SJSA1 (cell line): Measurements from ENCODE around the gene P4HTM. TPM values are rescaled to one million over a fixed set of nuclear protein-coding genes. Genes with fewer than 3 reads are reported as not detected.
A peak's percentile ranks its signal among the peaks of the same experiment; 100 is the strongest.

Experiments used
- DNase-seq, 2 experiments: peaks; one replicate each; pipeline ENCODE4 v3.0.0-alpha.2; 2015 to 2020; ENCODE audit warnings: low spot score in 2 of 2, low read depth in 1 of 2
- H3K27ac ChIP-seq: fragments of 250-450 bp; sonication (Bioruptor Pico); 2 replicates; pipeline ENCODE4 v1.5.1; 2020; ENCODE audit warnings: mild to moderate bottlenecking, moderate library complexity
- H3K27me3 ChIP-seq: fragments of 250-450 bp; sonication (Bioruptor Pico); replicated peaks from 2 replicates; pipeline ENCODE4 v1.5.1; 2020; ENCODE audit warnings: mild to moderate bottlenecking, moderate library complexity
- H3K36me3 ChIP-seq: fragments of 250-450 bp; sonication (Bioruptor Pico); 2 replicates; pipeline ENCODE4 v1.5.1; 2020; ENCODE audit warnings: mild to moderate bottlenecking
- H3K4me1 ChIP-seq: fragments of 250-450 bp; sonication (Bioruptor Pico); replicated peaks from 2 replicates; pipeline ENCODE4 v1.6.1; 2021; ENCODE audit warnings: mild to moderate bottlenecking
- H3K4me3 ChIP-seq: fragments of 250-450 bp; sonication (Bioruptor Pico); 2 replicates; pipeline ENCODE4 v1.5.1; 2020; ENCODE audit warnings: mild to moderate bottlenecking
- H3K9me3 ChIP-seq: fragments of 250-450 bp; sonication (Bioruptor Pico); replicated peaks from 2 replicates; pipeline ENCODE4 v1.5.1; 2020; ENCODE audit warnings: mild to moderate bottlenecking
- total RNA-seq: library from RNA; depleted of rRNA; stranded (reverse); fragments of >200 nt; shearing (Covaris generic); gene quantifications from 2 replicates; pipeline ENCODE4 v1.2.3, GENCODE V29; 2014

The P4HTM gene
- total RNA-seq, 1 experiment from 2014 or later, result 25.5 TPM

GRCh38 chr3:48993834-48994233 lies 3.8 kb downstream of the P4HTM start:
- Histone ChIP-seq H3K27ac (no peak overlapping the region), H3K4me1 (peaks cover 28% of the 10 kb centered on the region), H3K27me3 (no peaks in the 10 kb centered on the region), H3K4me3 (no peak overlapping the region), H3K36me3 (peaks cover 14% of the 10 kb centered on the region; the same call in 1 of the 2 replicates), H3K9me3 (no peaks in the 10 kb centered on the region)
- no peak for DNase-seq

GRCh38 chr3:48996640-48997039 lies 6.6 kb downstream of the P4HTM start:
- H3K4me1 ChIP-seq, result peaks cover 3% of the 10 kb centered on the region
- no peak overlapping the region for H3K27ac ChIP-seq
- H3K4me3 ChIP-seq, result no peak overlapping the region
- H3K36me3 ChIP-seq, result peaks cover 9% of the 10 kb centered on the region; the same call in 1 of the 2 replicates
- no peaks in the 10 kb centered on the region for H3K9me3 ChIP-seq
- no peaks in the 10 kb centered on the region for H3K27me3 ChIP-seq
- DNase-seq, result no peak

GRCh38 chr3:48997102-48997635 lies 7.1 kb downstream of the P4HTM start:
- Histone ChIP-seq H3K27ac (no peak overlapping the region), H3K9me3 (no peaks in the 10 kb centered on the region), H3K36me3 (peaks cover 9% of the 10 kb centered on the region; the same call in 1 of the 2 replicates), H3K27me3 (no peaks in the 10 kb centered on the region), H3K4me3 (no peak overlapping the region), H3K4me1 (no peaks in the 10 kb centered on the region)
- no peak for DNase-seq

GRCh38 chr3:48997714-48998637 lies 7.9 kb downstream of the P4HTM start:
- H3K4me3 ChIP-seq, result no peak overlapping the region
- H3K27ac ChIP-seq, result no peak overlapping the region
- peaks cover 9% of the 10 kb centered on the region; the same call in 1 of the 2 replicates for H3K36me3 ChIP-seq
- no peaks in the 10 kb centered on the region for H3K9me3 ChIP-seq
- DNase-seq, result no peak
- no peaks in the 10 kb centered on the region for H3K4me1 ChIP-seq
- no peaks in the 10 kb centered on the region for H3K27me3 ChIP-seq

GRCh38 chr3:48999085-48999858 lies 9.2 kb downstream of the P4HTM start:
- Histone ChIP-seq H3K27me3 (no peaks in the 10 kb centered on the region), H3K4me1 (no peaks in the 10 kb centered on the region), H3K36me3 (peaks cover 8% of the 10 kb centered on the region; the same call in 1 of the 2 replicates), H3K9me3 (no peaks in the 10 kb centered on the region), H3K27ac (no peak overlapping the region), H3K4me3 (no peak overlapping the region)
- DNase-seq, result no peak

- Histone ChIP-seq H3K9me3 (no peaks in the 10 kb centered on the region), H3K4me1 (peaks cover under 1% of the 10 kb centered on the region), H3K36me3 (peaks cover 3% of the 10 kb centered on the region; the same call in 1 of the 2 replicates), H3K4me3 (no peak overlapping the region), H3K27me3 (no peaks in the 10 kb centered on the region), H3K27ac (no peak overlapping the region)
- DNase-seq, result no peak
These were observed 11.1 kb downstream of the P4HTM start for GRCh38 chr3:49001155-49001554.

DNA sequence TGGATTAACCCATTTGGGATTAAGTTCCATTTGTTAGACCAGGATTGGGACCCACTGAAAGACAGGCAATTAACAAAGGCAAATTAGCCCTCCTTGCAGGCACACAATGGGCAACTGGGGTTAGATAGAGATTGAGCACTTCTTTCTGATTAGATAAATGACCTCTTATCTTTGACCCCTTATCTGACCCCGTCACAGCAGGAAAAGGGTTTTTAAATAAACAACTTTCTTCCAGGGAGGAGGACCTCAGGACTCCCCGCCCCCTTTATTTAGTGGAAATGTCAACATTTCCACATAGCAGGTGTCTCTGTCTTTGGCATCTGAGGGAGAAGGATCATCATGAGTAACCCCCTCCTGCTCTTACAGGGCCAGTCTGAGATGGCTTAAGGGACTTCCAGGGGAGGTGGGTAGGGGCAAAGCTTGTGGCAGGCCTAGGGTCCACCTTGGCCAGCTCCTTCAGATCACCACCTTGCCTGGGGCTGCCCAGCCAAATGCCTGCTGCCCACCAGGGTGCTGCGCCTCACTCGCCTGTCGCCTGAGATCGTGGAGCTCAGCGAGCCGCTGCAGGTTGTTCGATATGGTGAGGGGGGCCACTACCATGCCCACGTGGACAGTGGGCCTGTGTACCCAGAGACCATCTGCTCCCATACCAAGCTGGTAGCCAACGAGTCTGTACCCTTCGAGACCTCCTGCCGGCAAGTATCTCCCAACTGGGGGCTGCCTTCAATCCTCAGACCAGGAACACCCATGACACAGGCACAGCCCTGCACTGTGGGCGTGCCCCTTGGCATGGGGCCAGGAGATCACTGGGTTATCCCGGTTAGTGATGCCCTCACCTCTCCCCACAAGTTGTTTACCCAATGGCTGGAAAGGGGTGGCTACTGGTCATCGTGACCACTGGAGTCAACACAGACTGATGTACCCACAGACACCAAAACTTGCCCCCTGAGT lies 14.6 kb downstream of the P4HTM start:
- Histone ChIP-seq H3K27ac (no peak overlapping the region), H3K27me3 (no peaks in the 10 kb centered on the region), H3K9me3 (no peaks in the 10 kb centered on the region), H3K4me3 (no peak overlapping the region), H3K4me1 (peaks cover 14% of the 10 kb centered on the region), H3K36me3 (peaks cover 8% of the 10 kb centered on the region; the same call in 1 of the 2 replicates)
- DNase-seq, result no peak

DNA sequence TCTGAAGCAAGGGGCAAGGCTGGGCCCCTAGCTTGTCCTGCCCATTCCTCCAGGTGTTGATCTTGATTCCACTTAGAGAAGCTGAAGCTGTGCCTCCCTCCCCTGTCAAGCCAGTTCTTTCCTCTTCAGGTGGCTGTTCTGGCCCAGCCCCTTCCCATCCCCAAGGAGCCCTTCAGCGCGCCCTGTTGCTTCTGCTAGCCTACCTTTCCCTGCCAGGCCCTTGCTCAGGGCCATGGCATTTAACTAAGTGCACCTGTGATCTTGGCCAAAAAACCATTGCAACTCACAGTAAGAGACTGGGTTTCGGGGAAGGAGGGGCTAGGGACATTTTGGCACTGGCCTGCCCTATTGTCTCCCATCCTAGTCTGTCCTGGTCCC lies 15.3 kb downstream of the P4HTM start:
- no peaks in the 10 kb centered on the region for H3K27me3 ChIP-seq
- peaks cover 8% of the 10 kb centered on the region; the same call in 1 of the 2 replicates for H3K36me3 ChIP-seq
- no peak overlapping the region for H3K4me3 ChIP-seq
- peaks cover 14% of the 10 kb centered on the region for H3K4me1 ChIP-seq
- no peak for DNase-seq
- H3K9me3 ChIP-seq, result no peaks in the 10 kb centered on the region
- H3K27ac ChIP-seq, result no peak overlapping the region

GRCh38 chr3:49005998-49006397 lies 16.0 kb downstream of the P4HTM start:
- Histone ChIP-seq H3K36me3 (peaks cover 8% of the 10 kb centered on the region; the same call in 1 of the 2 replicates), H3K4me3 (no peak overlapping the region), H3K27me3 (no peaks in the 10 kb centered on the region), H3K27ac (no peak overlapping the region), H3K9me3 (no peaks in the 10 kb centered on the region), H3K4me1 (peaks cover 14% of the 10 kb centered on the region)
- DNase-seq, result no peak

GRCh38 chr3:49006408-49007067 lies 16.5 kb downstream of the P4HTM start:
- no peak for DNase-seq
- no peaks in the 10 kb centered on the region for H3K9me3 ChIP-seq

DNA sequence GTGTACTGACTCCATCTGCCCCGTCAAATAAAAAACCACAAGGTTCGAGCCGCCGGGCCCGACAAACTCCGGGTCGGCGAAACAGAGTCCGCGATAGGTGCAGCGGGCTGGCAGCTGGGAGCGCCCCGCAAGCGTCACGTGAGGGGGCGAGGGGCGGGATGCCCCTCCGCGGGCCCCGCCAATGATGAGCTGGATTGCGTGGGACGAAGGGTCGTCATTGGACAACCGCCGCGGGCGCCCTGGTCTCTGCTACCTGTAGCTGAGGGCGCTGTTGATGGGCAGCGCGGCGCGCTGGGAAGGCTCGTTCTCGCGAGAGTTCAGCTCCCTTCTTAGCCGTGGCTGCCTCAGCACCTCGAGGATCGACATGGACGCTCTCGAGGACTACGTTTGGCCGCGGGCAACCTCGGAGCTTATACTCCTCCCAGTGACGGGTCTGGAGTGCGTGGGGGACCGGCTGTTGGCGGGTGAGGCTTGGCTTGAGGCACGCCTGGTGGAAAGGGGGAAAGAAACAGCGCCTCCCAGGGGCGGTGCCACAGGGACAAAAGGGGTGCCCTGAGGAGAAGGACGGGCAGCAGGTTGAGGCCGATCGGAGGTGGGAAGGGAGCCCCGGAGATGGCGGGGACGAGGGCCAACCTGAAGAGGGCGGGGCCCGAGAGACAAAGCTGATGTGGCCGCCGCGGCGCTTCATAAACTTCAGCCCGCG lies 17.2 kb downstream of the P4HTM start, which contains the start of gene WDR6:
Gene WDR6, plus strand, starts transcription at position 324 of the 703 bp plus-strand sequence. Its CDS starts 41 bp downstream, at position 365.
- H3K27me3 ChIP-seq, result no peaks in the 10 kb centered on the region
- peaks cover 16% of the 10 kb centered on the region for H3K36me3 ChIP-seq
- H3K9me3 ChIP-seq, result no peaks in the 10 kb centered on the region
- H3K4me1 ChIP-seq, result peaks cover 14% of the 10 kb centered on the region
- peak within 1 kb of the TSS; percentile 65 for H3K27ac ChIP-seq
- peak within 1 kb of the TSS; percentile 65 for H3K4me3 ChIP-seq
- DNase-seq, result peak; percentile 94 to 96

More at GRCh38 chr3:49006408-49007067, 16.5 kb downstream of the P4HTM start:
- H3K27me3 ChIP-seq, result no peaks in the 10 kb centered on the region
- H3K36me3 ChIP-seq, result peaks cover 9% of the 10 kb centered on the region
- H3K4me1 ChIP-seq, result peaks cover 14% of the 10 kb centered on the region
- H3K4me3 ChIP-seq, result peak overlapping the region; percentile 65
- H3K27ac ChIP-seq, result peak overlapping the region; percentile 37; the same call in 1 of the 2 replicates
